Loucy (cell line): ENCODE measurements around the gene TGM2.

Source experiments
- H2AFZ ChIP-seq: fragments of 200-600 bp; sonication (generic); 2 replicates; pipeline ENCODE4 v1.6.0; 2016; ENCODE audit warnings: antibody characterized with exemption, mild to moderate bottlenecking, low read length, moderate library complexity
- H3F3A ChIP-seq: fragments of 200-600 bp; 2 replicates; pipeline ENCODE4 v1.6.0; 2016; ENCODE audit warnings: antibody characterized with exemption, low read depth, mild to moderate bottlenecking
- H3K27me3 ChIP-seq: fragments of 200-600 bp; sonication (generic); 2 replicates; pipeline ENCODE4 v1.6.1; 2014; ENCODE audit warnings: low read length, mild to moderate bottlenecking; ENCODE audit not compliant: insufficient read depth, poor library complexity, severe bottlenecking
- H3K36me3 ChIP-seq: fragments of 200-600 bp; sonication (generic); 2 replicates; pipeline ENCODE4 v1.6.1; 2016; ENCODE audit warnings: low read length; ENCODE audit not compliant: insufficient read depth
- H3K4me1 ChIP-seq: fragments of 200-600 bp; sonication (generic); 2 replicates; pipeline ENCODE4 v1.5.1; 2014; ENCODE audit warnings: low read length, mild to moderate bottlenecking; ENCODE audit not compliant: insufficient read depth, poor library complexity, severe bottlenecking
- H3K4me2 ChIP-seq: fragments of 200-600 bp; sonication (generic); 2 replicates; pipeline ENCODE4 v1.6.0; 2014; ENCODE audit warnings: antibody characterized with exemption, low read length, low read depth, mild to moderate bottlenecking; ENCODE audit not compliant: poor library complexity, severe bottlenecking
- H3K4me3 ChIP-seq: fragments of 200-600 bp; sonication (generic); 2 replicates; pipeline ENCODE4 v1.5.1; 2014; ENCODE audit warnings: low read length, mild to moderate bottlenecking, mixed read lengths; ENCODE audit not compliant: poor library complexity, severe bottlenecking
- H3K79me2 ChIP-seq: fragments of 200-600 bp; sonication (generic); 2 replicates; pipeline ENCODE4 v1.6.1; 2014; ENCODE audit warnings: low read length; ENCODE audit not compliant: insufficient read depth
- H3K9ac ChIP-seq: fragments of 200-600 bp; sonication (generic); 2 replicates; pipeline ENCODE4 v1.6.0; 2014; ENCODE audit warnings: mild to moderate bottlenecking, low read depth, low read length, moderate library complexity; ENCODE audit not compliant: poor library complexity, severe bottlenecking
- H3K9me2 ChIP-seq: fragments of 200-600 bp; sonication (generic); replicated peaks from 2 replicates; pipeline ENCODE4 v1.6.1; 2016; ENCODE audit warnings: low read depth, low read length, mixed read lengths
- H3K9me3 ChIP-seq: fragments of 200-600 bp; sonication (generic); 2 replicates; pipeline ENCODE4 v1.6.1; 2014; ENCODE audit warnings: mild to moderate bottlenecking, antibody characterized with exemption, low read length, low read depth; ENCODE audit not compliant: insufficient read depth
- H4K20me1 ChIP-seq: fragments of 200-600 bp; sonication (generic); 2 replicates; pipeline ENCODE4 v1.6.0; 2014; ENCODE audit warnings: antibody characterized with exemption, low read length, mild to moderate bottlenecking; ENCODE audit not compliant: insufficient read depth, poor library complexity, severe bottlenecking
- CTCF ChIP-seq: fragments of 200-600 bp; sonication (generic); conservative IDR thresholded peaks from 2 replicates; pipeline ENCODE4 v1.5.1; 2014; ENCODE audit warnings: mild to moderate bottlenecking, antibody characterized with exemption, low read length
- EZH2phosphoT487 ChIP-seq: fragments of 200-600 bp; IDR thresholded peaks from 2 replicates; pipeline ENCODE4 v1.6.1; 2018; ENCODE audit warnings: antibody characterized with exemption, mild to moderate bottlenecking, moderate library complexity, borderline replicate concordance

The TGM2 gene

GRCh38 chr20:38081575-38081974, 83.5 kb downstream of the TGM2 start:
- H3K36me3 ChIP-seq, result peaks cover 86% of the 10 kb centered on the region; the same call in 1 of the 2 replicates

GRCh38 chr20:38079353-38079752, 85.7 kb downstream of the TGM2 start:
- peaks cover 80% of the 10 kb centered on the region; the same call in 1 of the 2 replicates for H3K36me3 ChIP-seq
- no peaks in the 10 kb centered on the region for H3K27me3 ChIP-seq
- H3F3A ChIP-seq, result no peaks in the 10 kb centered on the region
- no peak overlapping the region for H3K4me3 ChIP-seq
- H2AFZ ChIP-seq, result no peak overlapping the region
- H4K20me1 ChIP-seq, result no peaks in the 10 kb centered on the region
- TF ChIP-seq CTCF (no peak), EZH2phosphoT487 (no peak)
- no peaks in the 10 kb centered on the region for H3K9me2 ChIP-seq
- no peak overlapping the region for H3K4me2 ChIP-seq
- H3K9ac ChIP-seq, result no peak overlapping the region
- no peaks in the 10 kb centered on the region for H3K4me1 ChIP-seq
- H3K79me2 ChIP-seq, result peaks cover 34% of the 10 kb centered on the region
- H3K9me3 ChIP-seq, result no peaks in the 10 kb centered on the region

More at GRCh38 chr20:38081575-38081974, 83.5 kb downstream of the TGM2 start:
- H3K79me2 ChIP-seq, result peaks cover 33% of the 10 kb centered on the region
- no peak overlapping the region for H2AFZ ChIP-seq
- TF ChIP-seq EZH2phosphoT487 (no peak), CTCF (no peak)
- H3K27me3 ChIP-seq, result no peaks in the 10 kb centered on the region
- no peaks in the 10 kb centered on the region for H3K4me1 ChIP-seq
- H3F3A ChIP-seq, result no peaks in the 10 kb centered on the region
- no peak overlapping the region for H3K4me2 ChIP-seq
- no peaks in the 10 kb centered on the region for H4K20me1 ChIP-seq
- no peaks in the 10 kb centered on the region for H3K9me3 ChIP-seq
- no peak overlapping the region for H3K4me3 ChIP-seq
- H3K9ac ChIP-seq, result no peak overlapping the region
- H3K9me2 ChIP-seq, result no peaks in the 10 kb centered on the region

- H3F3A ChIP-seq, result no peaks in the 10 kb centered on the region
- H3K4me3 ChIP-seq, result no peak overlapping the region
- H3K27me3 ChIP-seq, result no peaks in the 10 kb centered on the region
- H3K36me3 ChIP-seq, result peaks cover 77% of the 10 kb centered on the region; the same call in 1 of the 2 replicates
- H3K4me1 ChIP-seq, result no peaks in the 10 kb centered on the region
- H2AFZ ChIP-seq, result no peak overlapping the region
- H3K9ac ChIP-seq, result no peak overlapping the region
- peaks cover 38% of the 10 kb centered on the region for H3K79me2 ChIP-seq
- peaks cover 4% of the 10 kb centered on the region for H4K20me1 ChIP-seq
- H3K4me2 ChIP-seq, result no peak overlapping the region
- TF ChIP-seq EZH2phosphoT487 (no peak), CTCF (no peak)
- no peaks in the 10 kb centered on the region for H3K9me2 ChIP-seq
- H3K9me3 ChIP-seq, result no peaks in the 10 kb centered on the region
These were observed 87.0 kb downstream of the TGM2 start for GRCh38 chr20:38078084-38078483.
